GM12872 (cell line): ENCODE results near the gene PROB1.

Source experiments
- TF ChIP-seq, protein P1 (sequence below): IDR thresholded peaks from 3 replicates; pipeline ENCODE4 v1.5.1; 2011; ENCODE audit warnings: low read depth, mild to moderate bottlenecking, low read length, moderate library complexity; ENCODE audit not compliant: insufficient read depth

Gene PROB1

DNA sequence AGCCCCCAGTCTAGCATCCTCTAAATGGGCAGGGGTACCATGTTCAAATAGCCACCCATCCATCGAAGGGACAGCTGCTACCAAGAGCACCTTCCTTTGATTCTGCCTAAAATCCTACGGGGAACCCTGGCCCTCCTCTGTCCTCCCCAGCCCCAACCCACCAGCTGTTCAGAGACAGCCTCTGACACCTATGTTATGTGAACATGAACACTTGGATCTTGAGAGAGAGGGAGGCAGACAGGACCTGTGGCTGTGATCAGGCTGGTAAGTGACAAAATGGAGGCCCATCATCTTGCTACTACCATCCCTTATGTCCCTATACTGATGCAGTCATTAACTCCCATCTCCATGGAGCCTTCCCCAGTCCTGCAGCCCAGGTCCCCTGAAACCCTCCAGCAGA is 20.0 kb downstream of the PROB1 start:
- TF ChIP-seq, protein P1, sequence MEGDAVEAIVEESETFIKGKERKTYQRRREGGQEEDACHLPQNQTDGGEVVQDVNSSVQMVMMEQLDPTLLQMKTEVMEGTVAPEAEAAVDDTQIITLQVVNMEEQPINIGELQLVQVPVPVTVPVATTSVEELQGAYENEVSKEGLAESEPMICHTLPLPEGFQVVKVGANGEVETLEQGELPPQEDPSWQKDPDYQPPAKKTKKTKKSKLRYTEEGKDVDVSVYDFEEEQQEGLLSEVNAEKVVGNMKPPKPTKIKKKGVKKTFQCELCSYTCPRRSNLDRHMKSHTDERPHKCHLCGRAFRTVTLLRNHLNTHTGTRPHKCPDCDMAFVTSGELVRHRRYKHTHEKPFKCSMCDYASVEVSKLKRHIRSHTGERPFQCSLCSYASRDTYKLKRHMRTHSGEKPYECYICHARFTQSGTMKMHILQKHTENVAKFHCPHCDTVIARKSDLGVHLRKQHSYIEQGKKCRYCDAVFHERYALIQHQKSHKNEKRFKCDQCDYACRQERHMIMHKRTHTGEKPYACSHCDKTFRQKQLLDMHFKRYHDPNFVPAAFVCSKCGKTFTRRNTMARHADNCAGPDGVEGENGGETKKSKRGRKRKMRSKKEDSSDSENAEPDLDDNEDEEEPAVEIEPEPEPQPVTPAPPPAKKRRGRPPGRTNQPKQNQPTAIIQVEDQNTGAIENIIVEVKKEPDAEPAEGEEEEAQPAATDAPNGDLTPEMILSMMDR: no peak

DNA sequence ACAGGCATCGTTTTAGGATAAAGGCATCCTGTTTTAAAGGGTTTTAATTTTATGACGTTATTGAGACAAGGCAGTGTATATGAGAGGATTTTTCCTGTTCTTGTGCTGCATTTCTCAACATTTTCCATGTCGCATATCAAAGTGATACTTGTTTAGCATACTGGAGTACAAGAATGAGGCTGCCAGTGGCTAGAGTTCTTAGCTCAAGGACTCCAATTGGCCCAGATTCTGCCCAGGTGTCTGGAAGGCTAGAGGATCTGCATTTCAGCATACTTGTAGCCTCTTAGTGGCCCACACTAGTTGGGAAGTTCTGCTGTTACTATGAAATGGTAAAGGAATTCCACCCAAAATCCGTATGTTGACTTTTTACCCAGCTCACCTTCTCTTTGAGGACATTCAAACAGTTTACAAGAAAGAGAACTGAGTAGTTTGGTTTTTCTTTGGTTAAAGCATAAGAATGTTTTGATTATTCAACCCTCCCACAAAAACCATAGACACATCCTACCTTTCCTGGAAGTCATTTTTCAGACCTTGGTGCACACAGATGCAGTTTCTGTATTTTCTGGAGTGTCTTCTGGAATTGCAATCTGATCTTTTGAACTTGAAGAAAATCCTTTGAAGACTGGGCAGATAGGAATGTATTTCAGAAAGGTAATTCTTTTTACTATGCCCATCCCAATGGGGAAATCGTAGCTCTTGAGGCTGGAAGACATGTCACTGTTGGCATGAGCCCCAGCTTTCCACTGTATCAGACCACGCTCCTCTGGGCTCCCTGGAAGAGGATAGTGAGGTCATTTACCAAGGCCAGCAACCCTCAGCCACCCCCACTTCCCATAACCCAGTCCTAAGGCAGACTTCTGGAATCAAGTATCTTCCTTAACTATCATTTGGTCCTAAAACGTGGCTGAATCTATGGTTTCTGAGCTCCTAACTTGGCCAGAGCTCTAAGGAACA is 23.1 kb downstream of the PROB1 start:
- TF ChIP-seq, protein P1: no peak

DNA sequence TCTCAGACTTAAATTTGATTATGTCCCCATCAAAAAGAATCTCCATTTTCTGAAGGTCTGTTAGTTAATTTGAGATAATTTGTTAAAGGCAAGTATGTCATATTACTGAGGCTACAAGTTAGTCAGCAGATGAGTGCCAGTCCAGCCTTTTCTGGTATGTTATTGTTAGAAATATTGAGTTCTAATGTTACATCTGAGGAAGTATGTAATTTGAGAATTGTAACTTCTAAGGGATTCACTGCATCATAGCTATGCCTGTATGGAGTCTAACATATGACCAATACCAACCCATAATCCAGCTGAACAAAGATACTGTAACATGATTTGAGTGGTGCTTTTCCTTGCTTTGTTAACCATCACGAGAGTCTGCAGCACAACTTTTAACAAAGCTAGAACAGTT is 25.7 kb downstream of the PROB1 start:
- TF ChIP-seq, protein P1: no peak

DNA sequence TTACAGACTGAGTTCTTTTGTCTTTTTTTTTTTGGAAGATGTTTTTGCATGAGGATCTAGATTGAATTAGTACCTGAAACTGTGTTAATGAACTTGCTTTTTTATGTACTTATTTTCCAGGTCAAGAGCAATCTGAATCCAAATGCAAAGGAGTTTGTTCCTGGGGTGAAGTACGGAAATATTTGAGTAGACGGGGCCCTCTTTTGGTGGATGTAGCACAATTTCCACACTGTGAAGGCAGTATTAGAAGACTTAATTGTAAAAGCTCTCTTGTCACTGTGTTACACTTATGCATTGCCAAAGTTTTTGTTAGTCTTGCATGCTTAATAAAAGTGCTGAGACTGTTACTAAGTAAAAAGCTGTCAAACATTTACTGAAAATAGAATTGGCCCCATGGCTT is 26.3 kb downstream of the PROB1 start:
- TF ChIP-seq, protein P1: no peak

DNA sequence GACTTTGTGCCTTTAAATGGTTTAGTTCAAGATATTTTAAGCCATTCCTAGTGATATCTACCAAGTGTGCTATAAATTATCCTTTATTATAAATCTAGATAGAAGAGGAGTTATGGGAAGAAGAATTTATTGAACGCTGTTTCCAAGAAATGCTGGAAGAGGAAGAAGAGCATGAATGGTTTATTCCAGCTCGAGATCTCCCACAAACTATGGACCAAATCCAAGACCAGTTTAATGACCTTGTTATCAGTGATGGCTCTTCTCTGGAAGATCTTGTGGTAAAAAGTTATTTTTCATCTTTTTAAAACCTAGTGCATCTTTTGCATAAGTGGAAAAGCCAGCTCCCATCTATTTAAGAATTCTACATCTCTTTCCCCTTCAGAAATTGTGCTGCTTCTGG is 30.4 kb downstream of the PROB1 start:
- TF ChIP-seq, protein P1: no peak

DNA sequence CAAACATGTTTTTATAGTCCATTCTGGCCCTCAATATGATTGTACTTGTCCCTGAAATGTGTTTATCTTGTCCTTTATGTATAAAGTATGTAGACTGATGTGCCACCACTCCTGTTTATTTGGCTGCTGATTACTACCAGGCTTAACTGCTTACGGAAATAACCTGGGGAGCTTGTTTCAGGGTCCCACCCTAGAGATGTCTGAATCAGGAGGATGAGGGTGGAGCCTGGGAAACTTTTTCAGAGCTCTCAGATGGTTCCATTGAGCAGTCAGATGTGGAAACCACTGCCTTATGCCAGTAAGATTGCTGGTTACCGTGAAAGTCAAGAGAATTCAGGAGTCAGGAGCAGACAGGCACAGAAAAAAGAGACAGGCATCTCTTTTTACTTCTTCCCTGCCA is 31.0 kb downstream of the PROB1 start:
- TF ChIP-seq, protein P1: no peak

DNA sequence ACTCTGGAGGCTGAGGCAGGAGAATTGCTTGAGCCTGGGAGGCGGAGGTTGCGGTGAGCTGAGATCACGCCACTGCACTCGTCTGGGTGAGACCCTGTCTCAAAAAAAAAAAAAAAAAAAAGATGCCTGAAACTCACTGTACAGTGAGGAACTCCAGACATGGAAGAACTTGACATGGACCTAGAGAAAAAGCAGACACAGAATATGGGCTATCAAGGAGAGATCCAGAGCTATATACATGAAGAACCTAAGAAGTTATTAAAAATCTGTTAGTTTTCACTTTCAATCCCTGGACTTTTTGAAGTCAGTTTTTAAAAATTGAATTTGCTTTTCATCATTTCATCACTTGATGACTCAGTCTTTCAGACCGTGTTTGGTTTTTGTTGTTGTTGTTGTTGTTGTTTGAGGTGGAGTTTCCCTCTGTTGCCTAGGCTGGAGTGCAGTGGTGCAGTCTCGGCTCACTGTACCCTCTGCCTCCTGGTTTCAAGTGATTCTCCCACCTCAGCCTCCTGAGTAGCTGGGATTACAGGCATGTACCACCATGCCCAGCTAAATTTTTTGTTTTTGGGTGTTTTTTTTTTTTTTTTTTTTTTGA is 33.0 kb downstream of the PROB1 start:
- TF ChIP-seq, protein P1: no peak
